ENCODE data around the gene ORC2.

- no peak for TF ChIP-seq CTCF (IDR thresholded peaks at IDR 0.05)
- no peak for TF ChIP-seq POLR2A (IDR thresholded peaks at IDR 0.05)
These were observed 94.4 kb downstream of the ORC2 start for GRCh38 chr2:200869014-200869413.
